Tibial nerve (tissue), 4 donors: ENCODE results near the gene PARD6B.

ENCODE experiments used
- EP300 ChIP-seq, 2 donors: sonication (generic); formaldehyde crosslinking; IDR thresholded peaks; one replicate each; pipeline ENCODE4 v1.6.1; 2017; ENCODE audit warnings: antibody characterized with exemption in 2 of 2, mild to moderate bottlenecking in 1 of 2
- TF ChIP-seq, protein P1 (sequence below), 5 experiments: fragments of 200-600 bp in 3 of 5; fragments of 450-650 bp in 2 of 5; sonication (generic) in 3 of 5; IDR thresholded peaks; one replicate each; pipeline ENCODE4 v1.5.1; 2016 to 2019; ENCODE audit warnings: antibody characterized with exemption in 5 of 5, mild to moderate bottlenecking in 3 of 5, moderate library complexity in 2 of 5

DNA sequence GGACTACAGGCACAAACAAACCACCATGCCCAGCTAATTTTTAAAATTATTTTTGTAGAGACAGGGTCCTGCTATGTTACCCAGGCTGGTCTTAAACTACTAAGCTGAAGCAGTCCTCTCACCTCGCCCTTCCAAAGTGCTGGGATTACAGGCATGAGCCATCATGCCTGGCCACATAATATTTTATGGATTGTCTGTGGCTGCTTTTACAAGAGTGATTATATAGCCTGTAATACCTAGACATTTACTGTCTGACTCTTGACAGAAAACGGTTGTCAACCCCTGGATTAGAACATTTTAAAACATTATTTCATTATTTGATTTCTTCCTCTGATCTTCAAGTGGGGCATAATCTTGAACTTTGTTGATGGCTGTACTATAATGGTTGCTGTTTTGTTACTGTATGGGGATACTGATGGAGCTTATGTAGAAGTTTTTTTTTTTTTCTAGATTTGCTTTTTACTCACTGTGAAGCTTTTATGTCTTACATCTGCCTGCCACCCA lies 14.3 kb downstream of the PARD6B start:
- no peak for TF ChIP-seq EP300 (IDR thresholded peaks at IDR 0.05)
- TF ChIP-seq, protein P1, sequence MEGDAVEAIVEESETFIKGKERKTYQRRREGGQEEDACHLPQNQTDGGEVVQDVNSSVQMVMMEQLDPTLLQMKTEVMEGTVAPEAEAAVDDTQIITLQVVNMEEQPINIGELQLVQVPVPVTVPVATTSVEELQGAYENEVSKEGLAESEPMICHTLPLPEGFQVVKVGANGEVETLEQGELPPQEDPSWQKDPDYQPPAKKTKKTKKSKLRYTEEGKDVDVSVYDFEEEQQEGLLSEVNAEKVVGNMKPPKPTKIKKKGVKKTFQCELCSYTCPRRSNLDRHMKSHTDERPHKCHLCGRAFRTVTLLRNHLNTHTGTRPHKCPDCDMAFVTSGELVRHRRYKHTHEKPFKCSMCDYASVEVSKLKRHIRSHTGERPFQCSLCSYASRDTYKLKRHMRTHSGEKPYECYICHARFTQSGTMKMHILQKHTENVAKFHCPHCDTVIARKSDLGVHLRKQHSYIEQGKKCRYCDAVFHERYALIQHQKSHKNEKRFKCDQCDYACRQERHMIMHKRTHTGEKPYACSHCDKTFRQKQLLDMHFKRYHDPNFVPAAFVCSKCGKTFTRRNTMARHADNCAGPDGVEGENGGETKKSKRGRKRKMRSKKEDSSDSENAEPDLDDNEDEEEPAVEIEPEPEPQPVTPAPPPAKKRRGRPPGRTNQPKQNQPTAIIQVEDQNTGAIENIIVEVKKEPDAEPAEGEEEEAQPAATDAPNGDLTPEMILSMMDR (IDR thresholded peaks at IDR 0.05) = no peak
